Dendritic cell treated with granulocyte-macrophage colony-stimulating factor and Interleukin-4, amounts not matched to agents 40 ng/mL and 50 ng/mL, for 4 days (primary cell): ENCODE data around the gene PDHA1.
A peak's percentile ranks its signal among the peaks of the same experiment; 100 is the strongest.

Experiments used
- H3K27ac Mint-ChIP-seq: one replicate; pipeline ENCODE4 v1.8.0; 2022; ENCODE audit warnings: mild to moderate bottlenecking, mixed read lengths
- H3K27me3 Mint-ChIP-seq: one replicate; pipeline ENCODE4 v1.8.0; 2022; ENCODE audit warnings: mild to moderate bottlenecking, mixed read lengths
- H3K36me3 Mint-ChIP-seq: one replicate; pipeline ENCODE4 v1.8.0; 2022; ENCODE audit warnings: low read depth, mixed read lengths
- H3K4me1 Mint-ChIP-seq: one replicate; pipeline ENCODE4 v1.8.0; 2022; ENCODE audit warnings: low read depth, mixed read lengths
- H3K4me3 Mint-ChIP-seq: one replicate; pipeline ENCODE4 v1.8.0; 2022; ENCODE audit warnings: mild to moderate bottlenecking, moderate library complexity, mixed read lengths
- H3K9me3 Mint-ChIP-seq: one replicate; pipeline ENCODE4 v1.8.0; 2022; ENCODE audit warnings: mixed read lengths
- intact Hi-C: fragments of 100-400 bp; cut with micrococcal nuclease; formaldehyde crosslinking; loops from one replicate; pipeline ENCODE4 v1.15.0; 2022

The PDHA1 gene

DNA sequence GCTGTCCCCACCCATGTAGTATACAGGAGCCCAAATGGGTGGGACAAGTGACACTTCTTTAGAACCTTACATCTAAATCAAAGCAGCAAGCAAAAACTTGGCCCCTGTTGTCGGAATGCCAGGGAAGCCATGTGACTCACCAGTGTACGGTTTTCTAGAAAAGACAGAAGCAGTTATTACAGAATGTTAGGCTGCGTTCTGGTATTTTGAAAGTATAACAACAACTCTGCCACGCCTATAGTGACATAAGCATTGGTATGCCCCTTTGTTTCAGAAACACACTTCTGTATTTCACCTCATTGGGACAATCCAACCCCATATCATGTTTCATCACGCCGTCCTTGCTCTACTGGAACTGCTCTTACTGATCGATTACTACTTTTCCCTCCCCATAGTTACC lies 14.8 kb downstream of the PDHA1 start:
- H3K27ac Mint-ChIP-seq: no peak overlapping the region
- no peaks in the 10 kb centered on the region for H3K9me3 Mint-ChIP-seq
- intact Hi-C loops: no loop called here
- H3K36me3 Mint-ChIP-seq: peaks cover 83% of the 10 kb centered on the region
- H3K4me3 Mint-ChIP-seq: no peak overlapping the region
- H3K4me1 Mint-ChIP-seq: no peaks in the 10 kb centered on the region
- H3K27me3 Mint-ChIP-seq: no peaks in the 10 kb centered on the region

DNA sequence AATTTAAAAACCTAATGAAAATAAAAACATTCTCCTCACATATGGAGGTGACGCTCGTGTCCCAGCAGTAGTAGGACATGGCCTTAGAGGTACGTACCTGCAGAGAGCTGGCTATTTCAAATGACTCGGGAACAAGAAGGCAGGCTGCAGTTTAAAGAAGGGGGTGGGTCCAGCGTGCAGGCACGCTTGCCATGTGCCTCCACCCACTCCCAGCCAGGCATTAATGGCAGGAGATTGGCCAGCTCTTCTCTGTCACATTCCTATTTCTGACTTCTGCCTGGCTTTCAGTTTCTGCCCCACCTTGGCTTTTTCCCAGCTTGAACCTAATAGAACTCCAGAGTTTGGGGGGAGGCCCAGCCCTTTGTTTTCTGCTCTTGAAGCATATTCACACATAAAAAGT lies 17.2 kb downstream of the PDHA1 start:
- intact Hi-C loops: no loop called here
- peaks cover 92% of the 10 kb centered on the region for H3K36me3 Mint-ChIP-seq
- no peak overlapping the region for H3K27ac Mint-ChIP-seq
- H3K4me1 Mint-ChIP-seq: no peaks in the 10 kb centered on the region
- no peak overlapping the region for H3K4me3 Mint-ChIP-seq
- H3K27me3 Mint-ChIP-seq: no peaks in the 10 kb centered on the region
- no peaks in the 10 kb centered on the region for H3K9me3 Mint-ChIP-seq

DNA sequence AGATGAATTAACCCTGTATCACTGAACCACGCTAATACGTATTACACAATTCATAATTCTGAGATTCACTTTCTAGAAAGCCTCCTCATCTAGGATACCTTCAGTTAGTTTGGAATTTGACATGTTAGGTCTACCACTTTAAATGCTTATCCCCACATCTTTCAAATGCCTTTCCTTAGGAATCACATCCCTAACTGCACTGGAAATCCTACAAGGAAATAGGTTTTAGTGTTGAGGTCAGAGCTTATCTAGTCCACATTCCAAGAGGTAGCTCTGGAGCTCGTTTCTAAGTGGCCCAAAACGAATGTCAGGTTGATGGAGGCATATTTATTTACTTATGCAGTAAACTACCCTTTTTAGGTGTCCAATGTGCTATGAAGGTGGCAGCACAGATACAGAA lies 18.0 kb downstream of the PDHA1 start:
- H3K4me3 Mint-ChIP-seq: no peak overlapping the region
- no peak overlapping the region for H3K27ac Mint-ChIP-seq
- no peaks in the 10 kb centered on the region for H3K9me3 Mint-ChIP-seq
- H3K36me3 Mint-ChIP-seq: peaks cover 90% of the 10 kb centered on the region
- H3K4me1 Mint-ChIP-seq: no peaks in the 10 kb centered on the region
- no peaks in the 10 kb centered on the region for H3K27me3 Mint-ChIP-seq
- intact Hi-C loops: no loop called here

DNA sequence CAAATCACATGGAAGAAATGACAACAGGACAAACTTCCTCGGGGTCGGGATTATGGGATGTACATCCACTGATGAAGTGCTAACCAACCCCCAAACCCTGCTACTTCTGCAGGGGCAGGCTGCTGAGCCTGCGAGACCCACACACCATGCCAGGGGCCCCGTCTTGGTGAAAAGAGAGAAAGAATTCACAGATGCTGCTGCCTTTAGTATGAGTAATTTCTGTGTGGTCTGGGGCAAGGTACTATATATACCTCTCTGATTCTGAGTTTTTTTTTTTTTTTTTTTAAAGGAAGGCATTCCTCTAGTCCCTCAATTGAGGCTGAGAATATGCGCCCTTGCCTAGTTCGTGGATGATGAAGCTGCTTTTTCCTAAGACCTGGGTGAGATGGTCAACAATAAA lies 24.8 kb downstream of the PDHA1 start:
- H3K4me1 Mint-ChIP-seq: peaks cover 15% of the 10 kb centered on the region
- peaks cover 36% of the 10 kb centered on the region for H3K36me3 Mint-ChIP-seq
- H3K4me3 Mint-ChIP-seq: no peak overlapping the region
- intact Hi-C loops: no loop called here
- H3K27me3 Mint-ChIP-seq: peaks cover 10% of the 10 kb centered on the region
- H3K27ac Mint-ChIP-seq: no peak overlapping the region
- H3K9me3 Mint-ChIP-seq: no peaks in the 10 kb centered on the region

DNA sequence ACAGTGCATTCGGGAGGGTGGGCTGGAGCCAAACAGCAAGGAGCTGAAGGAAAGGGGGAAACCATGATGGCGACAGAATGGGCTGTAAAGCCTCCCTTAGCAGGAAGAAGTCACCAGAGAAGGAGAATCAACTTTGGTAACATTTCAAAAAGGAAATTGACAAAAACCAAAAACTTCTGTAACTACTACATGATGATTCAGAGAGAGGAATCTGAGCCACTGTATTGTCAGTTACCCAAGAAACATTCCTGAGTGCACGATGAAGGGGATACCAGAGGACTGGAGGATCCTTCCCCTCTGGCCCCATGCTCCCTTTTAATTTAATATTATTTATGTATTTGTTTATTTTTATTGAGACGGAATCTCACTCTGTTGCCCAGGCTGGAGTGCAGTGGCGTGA lies 26.3 kb downstream of the PDHA1 start:
- Mint-ChIP-seq H3K4me1 (peaks cover 16% of the 10 kb centered on the region), H3K36me3 (peaks cover 21% of the 10 kb centered on the region), H3K4me3 (no peak overlapping the region), H3K27ac (no peak overlapping the region), H3K9me3 (no peaks in the 10 kb centered on the region), H3K27me3 (peaks cover 11% of the 10 kb centered on the region)
- intact Hi-C loops: loop anchor here (5.0 kb wide), 1 partner anchor 147 kb away; the partner anchor contains the start of gene MAP3K15

DNA sequence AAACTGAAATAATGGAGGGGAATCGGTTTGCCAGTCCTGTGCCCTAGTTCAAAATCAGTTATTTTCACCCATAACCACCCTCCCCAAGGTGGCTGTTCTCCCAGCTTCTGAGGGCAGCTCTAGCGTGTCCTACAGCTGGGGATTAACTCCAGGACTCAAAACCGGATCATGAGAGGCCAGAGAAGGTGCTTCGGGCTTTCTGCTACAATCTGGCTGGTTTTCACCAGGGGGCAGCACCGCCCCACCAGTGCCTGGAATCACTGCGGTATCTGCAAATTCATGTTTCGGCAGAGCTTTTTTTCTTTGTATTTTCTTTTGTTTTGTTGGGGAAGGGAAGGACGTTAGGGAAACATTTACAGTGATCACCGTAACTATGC lies 28.4 kb downstream of the PDHA1 start:
- peaks cover 16% of the 10 kb centered on the region for H3K4me1 Mint-ChIP-seq
- H3K9me3 Mint-ChIP-seq: no peaks in the 10 kb centered on the region
- peak overlapping the region; percentile 75 for H3K27ac Mint-ChIP-seq
- intact Hi-C loops: loop anchor here (5.0 kb wide), 1 partner anchor 145 kb away; the partner anchor contains the start of gene MAP3K15
- H3K27me3 Mint-ChIP-seq: peaks cover 11% of the 10 kb centered on the region
- H3K36me3 Mint-ChIP-seq: peaks cover 6% of the 10 kb centered on the region
- peak overlapping the region; percentile 75 for H3K4me3 Mint-ChIP-seq

DNA sequence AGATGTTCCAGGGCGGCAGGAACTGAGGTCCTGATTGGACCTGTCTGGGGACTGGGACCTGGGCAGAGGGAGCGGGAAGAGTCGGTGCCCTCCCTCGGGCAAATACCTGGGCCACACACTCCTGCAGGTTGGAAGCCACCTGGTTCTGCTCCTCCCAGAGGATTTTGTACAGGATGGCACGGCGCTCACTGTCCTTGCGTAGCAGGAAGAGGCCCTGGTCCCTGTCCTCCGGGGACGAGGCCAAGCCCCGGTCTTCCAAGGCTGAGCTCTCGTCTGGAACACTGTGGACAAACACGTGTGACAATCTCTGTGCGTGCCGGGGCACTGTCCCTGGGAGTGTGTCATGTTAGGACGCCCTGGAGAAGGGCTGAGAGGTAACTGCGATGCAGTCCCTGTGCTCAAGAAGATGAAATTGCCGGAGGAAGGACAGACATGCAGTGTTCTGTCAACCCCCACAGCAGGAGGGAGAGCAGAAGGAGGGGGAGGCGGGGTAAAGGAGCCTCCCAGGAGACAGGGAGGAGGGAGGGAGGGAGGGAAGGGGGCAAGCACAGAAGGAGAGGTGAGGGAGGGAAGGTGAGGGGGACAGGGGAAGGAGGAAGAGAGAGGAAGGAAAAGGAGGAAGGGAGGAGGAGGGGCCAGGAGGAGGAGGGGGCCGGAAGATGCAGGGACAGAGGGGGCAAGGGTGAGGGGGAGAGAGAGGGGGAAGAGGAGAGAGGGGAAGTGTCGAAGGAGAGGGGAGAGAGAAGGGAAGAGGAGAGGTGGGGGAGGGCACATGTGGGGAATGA lies 29.0 kb downstream of the PDHA1 start:
- Mint-ChIP-seq H3K4me1 (peaks cover 16% of the 10 kb centered on the region), H3K9me3 (no peaks in the 10 kb centered on the region), H3K4me3 (peak overlapping the region; percentile 75), H3K27ac (peak overlapping the region; percentile 75), H3K27me3 (peaks cover 11% of the 10 kb centered on the region), H3K36me3 (peaks cover 6% of the 10 kb centered on the region)
- intact Hi-C loops: loop anchor here (5.0 kb wide), 1 partner anchor 145 kb away; the partner anchor contains the start of gene MAP3K15

DNA sequence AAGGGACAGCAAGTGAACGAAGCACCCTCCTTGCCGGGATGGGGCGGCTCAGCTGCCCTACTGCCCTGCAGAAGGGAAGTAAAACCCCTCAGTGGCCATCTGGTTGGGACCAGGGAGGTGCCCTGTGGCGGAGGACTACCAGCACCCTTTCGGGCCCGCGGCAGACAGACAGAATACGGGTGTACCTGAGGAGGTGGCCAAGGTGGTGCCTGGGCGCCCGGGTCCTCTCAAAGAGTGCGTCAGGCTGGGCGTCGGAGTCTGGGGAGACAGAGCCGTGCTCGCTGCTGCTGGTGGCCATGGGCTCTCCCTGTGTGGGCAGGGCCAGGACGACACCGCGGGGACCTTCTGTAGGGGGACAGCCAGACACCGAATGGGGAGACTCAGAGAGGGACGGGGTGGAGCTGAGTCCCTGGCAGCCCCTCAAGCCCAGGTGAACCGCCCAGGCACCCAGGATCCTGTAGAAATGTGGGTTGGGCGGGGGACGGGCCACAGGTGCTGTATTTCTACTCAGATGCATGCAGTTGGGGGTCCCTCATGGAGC lies 29.7 kb downstream of the PDHA1 start:
- Mint-ChIP-seq H3K27ac (no peak overlapping the region), H3K36me3 (peaks cover 6% of the 10 kb centered on the region)

DNA sequence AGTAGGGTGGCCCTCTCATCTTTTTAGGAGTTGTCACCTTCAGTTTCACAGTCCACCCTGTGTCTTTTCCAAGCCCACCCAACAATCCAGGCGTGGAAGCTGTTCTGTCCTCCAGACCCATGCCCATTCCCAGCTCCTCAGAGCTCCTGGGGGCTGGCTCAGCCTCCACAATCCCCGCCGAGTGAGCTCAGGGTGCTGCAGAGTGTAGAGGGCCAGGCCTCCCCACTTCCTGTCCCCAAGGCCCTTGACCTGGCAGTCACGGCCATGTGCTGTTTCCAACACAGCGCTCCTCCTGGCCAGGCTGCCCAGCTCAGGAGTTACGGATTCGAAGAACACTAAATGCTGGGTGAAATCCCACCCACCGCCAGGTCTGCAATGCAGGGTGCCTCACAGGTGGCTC lies 31.8 kb downstream of the PDHA1 start:
- intact Hi-C loops: no loop called here
- Mint-ChIP-seq H3K4me3 (no peak overlapping the region), H3K36me3 (no peaks in the 10 kb centered on the region)

More for the DNA sequence above, 29.7 kb downstream of the PDHA1 start:
- Mint-ChIP-seq H3K4me3 (peak overlapping the region; percentile 48), H3K27me3 (peaks cover 11% of the 10 kb centered on the region), H3K9me3 (no peaks in the 10 kb centered on the region), H3K4me1 (peaks cover 16% of the 10 kb centered on the region)
- intact Hi-C loops: loop anchor here (5.0 kb wide), 1 partner anchor 144 kb away; the partner anchor contains the start of gene MAP3K15

DNA sequence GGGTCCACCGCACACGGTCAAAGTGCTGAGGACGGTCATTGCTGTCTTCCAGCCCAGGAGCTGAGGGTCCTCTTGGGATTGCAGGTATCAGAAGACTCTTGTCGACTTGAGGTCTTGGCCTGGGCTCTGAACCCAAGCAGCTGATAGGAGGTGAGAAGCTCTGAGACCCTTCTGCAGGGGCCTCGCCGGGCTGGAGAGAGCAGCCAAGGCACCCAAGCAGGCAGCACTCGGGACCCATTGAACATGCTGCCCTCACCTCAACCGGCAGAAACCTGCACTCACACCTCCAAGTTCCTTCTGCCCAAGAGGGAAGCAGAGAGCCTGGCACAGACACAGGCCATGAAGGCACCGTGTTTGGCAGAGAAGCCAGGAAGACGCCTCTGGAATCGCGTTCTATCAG lies 34.1 kb downstream of the PDHA1 start:
- Mint-ChIP-seq H3K9me3 (no peaks in the 10 kb centered on the region), H3K27ac (no peak overlapping the region), H3K4me3 (no peak overlapping the region), H3K36me3 (no peaks in the 10 kb centered on the region), H3K4me1 (peaks cover 8% of the 10 kb centered on the region), H3K27me3 (peaks cover 7% of the 10 kb centered on the region)
- intact Hi-C loops: no loop called here

More for the DNA sequence above, 31.8 kb downstream of the PDHA1 start:
- Mint-ChIP-seq H3K4me1 (peaks cover 16% of the 10 kb centered on the region), H3K9me3 (no peaks in the 10 kb centered on the region), H3K27me3 (peaks cover 11% of the 10 kb centered on the region), H3K27ac (no peak overlapping the region)

DNA sequence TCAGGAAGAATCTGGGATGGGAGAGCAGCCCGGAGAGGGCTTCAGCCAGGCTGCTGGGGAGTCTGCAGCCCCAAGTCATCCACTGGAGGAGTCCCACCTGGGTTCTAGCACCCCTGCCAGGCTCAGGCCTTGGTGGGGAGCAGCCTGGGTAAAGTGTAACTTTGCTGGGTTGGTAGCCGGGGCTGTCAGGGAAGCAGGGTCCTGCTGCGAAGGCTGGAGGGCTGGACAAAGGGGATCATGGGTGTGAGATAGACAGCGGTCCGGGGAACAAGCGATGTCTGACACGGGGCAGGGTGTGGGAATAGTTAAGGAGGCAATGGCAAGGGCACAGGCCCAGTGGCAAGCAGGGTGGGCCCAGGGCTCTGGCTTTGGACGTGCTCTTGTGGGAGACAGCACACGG lies 37.6 kb downstream of the PDHA1 start:
- Mint-ChIP-seq H3K4me1 (no peaks in the 10 kb centered on the region), H3K27ac (no peak overlapping the region), H3K36me3 (no peaks in the 10 kb centered on the region), H3K27me3 (peaks cover 2% of the 10 kb centered on the region), H3K4me3 (no peak overlapping the region), H3K9me3 (no peaks in the 10 kb centered on the region)
- intact Hi-C loops: no loop called here

DNA sequence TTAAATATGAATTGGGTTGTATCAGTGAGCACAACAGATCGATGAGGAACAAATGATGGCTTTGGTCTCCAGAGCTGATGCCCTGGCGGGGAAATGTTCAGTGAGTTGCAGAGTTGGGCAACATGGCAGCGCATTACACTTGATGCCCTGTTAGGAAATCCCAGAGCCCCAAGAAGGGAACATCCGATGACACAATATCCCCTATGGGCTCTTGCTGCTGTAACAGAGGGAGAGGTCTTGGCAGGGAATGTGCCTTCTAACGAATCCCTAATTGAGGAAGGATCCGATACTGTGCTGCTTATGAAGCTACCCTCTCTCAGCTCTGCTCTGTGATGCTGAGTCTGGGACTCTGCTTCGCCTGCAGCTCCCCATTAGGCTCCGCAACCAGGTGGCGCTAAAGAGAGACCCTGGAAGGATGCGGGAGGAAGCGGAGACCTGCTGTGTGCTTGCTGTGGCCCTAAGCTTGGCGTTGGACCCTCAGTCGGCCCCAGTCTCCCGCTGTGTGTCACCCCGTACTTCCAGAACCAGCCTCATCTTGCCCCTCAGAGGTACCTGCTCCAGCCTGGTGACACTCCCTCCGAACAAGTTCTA lies 38.9 kb downstream of the PDHA1 start:
- Mint-ChIP-seq H3K9me3 (no peaks in the 10 kb centered on the region), H3K4me3 (no peak overlapping the region), H3K27ac (no peak overlapping the region), H3K36me3 (no peaks in the 10 kb centered on the region), H3K4me1 (no peaks in the 10 kb centered on the region), H3K27me3 (peaks cover 2% of the 10 kb centered on the region)
- intact Hi-C loops: no loop called here

DNA sequence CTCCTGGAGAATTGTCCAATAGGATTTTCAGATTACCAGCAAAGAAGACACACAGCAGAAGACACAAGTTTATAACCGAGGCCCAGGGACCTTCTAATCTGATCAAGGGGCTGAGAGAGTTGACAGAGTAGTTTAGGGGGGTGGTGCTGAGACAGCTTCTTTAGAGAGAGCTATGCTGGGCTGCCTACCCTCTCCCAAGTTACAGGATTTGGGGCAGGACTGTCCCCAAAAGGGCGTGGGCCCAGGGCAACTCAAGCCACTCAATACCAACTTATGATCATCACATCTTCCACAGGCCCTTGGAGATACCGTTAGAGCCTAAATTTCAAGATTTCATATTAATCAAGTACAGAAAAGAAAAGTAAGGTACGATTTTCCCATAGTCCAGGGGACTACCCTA lies 43.0 kb downstream of the PDHA1 start:
- H3K4me3 Mint-ChIP-seq: no peak overlapping the region
- no peaks in the 10 kb centered on the region for H3K36me3 Mint-ChIP-seq
- H3K9me3 Mint-ChIP-seq: no peaks in the 10 kb centered on the region
- peaks cover 2% of the 10 kb centered on the region for H3K27me3 Mint-ChIP-seq
- H3K4me1 Mint-ChIP-seq: no peaks in the 10 kb centered on the region
- intact Hi-C loops: no loop called here
- H3K27ac Mint-ChIP-seq: no peak overlapping the region

DNA sequence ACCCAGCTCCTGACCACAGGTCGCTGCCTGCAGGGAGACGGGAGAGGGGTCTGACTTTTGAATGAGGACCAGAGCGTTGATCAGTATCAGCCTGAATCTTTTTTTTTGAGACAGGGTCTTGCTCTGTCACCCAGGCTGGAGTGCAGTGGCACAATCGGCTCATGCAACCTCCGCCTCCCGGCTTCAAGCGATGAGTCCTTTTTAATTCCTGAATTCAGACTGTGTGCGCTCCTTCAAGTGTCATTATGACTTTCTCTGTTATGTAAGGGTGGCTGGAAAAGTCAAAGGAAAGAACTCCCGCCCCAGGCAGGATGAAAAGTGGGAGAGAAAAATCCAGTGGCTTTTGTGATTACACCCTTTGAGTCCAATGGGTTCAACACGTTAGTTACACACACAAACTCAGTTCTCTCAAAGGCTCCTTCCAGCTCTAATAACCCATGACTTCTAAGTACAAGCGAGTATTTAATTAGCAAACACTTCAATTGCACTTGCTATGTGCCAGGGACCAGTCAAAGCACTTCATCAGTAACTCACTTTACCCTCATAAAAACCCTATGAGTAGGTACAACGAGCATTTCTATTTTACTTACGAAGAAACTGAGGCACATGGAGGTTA lies 44.4 kb downstream of the PDHA1 start:
- no peaks in the 10 kb centered on the region for H3K27me3 Mint-ChIP-seq

More for the DNA sequence above, 44.4 kb downstream of the PDHA1 start:
- Mint-ChIP-seq H3K36me3 (no peaks in the 10 kb centered on the region), H3K4me3 (no peak overlapping the region), H3K4me1 (no peaks in the 10 kb centered on the region), H3K9me3 (no peaks in the 10 kb centered on the region), H3K27ac (no peak overlapping the region)
- intact Hi-C loops: no loop called here
